ENCODE data around the gene RTN4RL2.
"Not testable (repeated sequence)": the region's sequence is repeated elsewhere in the genome, so short reads cannot be mapped to it uniquely, and the experiment has no call there.

The RTN4RL2 gene

GRCh38 chr11:57434640-57435546, 25.4 kb upstream of the RTN4RL2 start:
- no peak for DNase-seq

DNA sequence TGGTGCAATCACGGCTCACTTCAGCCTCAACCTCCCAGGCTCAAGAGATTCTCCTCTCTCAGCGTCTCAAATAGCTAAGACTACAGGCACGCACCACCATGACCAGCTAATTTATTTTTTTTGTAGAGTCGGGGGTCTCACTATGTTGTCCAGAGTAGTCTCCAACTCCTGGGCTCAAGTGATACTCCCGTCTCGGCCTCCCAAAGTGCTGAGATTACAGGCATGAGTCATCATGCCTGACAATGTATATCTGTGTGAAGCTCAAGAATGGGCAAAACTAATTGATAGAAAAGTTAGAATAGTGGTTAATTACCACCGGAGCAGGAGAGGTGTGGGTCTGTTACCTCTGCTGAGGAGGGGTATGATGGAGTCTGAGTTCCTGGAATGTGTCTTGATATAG, 24.3 kb upstream of the RTN4RL2 start:
- no peak for DNase-seq

DNA sequence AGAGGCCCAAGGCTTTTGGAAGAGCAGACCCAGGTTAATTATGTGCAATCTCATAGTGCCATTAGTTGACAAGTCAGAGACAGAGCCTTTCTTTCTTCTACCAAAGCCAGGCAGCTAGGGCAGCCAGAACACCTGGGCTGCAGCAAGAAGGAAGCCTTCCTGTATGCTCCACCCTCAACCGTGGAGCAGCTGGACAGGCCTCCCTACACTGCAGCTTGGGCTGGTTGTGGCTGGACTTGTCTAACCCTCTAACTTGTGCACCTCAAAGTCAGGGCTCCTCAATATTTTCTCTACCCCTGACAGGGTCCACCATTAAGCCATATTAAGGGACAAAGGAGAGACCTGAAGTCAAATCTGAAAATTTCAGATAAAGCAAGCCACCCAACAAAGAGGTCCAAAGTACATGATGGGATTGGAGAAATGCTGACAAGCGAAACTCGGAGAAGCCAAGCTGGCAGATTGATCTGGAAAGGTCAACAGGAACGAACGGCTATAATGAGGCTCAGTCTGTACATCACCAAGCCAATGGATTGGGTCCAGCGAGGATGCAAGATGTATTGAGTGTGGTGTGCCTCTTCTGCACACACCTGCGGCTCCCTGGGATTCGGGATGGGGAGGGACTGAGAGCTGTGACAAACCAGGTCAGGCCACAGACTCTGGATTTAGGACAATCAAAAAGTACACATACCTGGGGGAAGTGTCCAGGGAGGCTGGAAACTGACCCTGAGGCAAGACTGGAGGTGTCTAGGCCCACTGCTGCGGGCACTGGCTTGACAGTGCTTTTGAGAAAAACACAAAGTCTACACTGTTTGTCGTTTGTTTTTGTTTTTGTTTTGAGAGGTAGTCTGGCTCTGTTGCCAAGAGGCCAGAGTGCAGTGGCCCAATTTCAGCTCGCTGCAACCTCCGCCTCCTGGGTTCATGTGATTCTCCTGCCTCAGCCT, 21.7 kb upstream of the RTN4RL2 start:
- DNase-seq, result no peak

GRCh38 chr11:57439786-57440185, 20.5 kb upstream of the RTN4RL2 start:
- DNase-seq, result no peak

GRCh38 chr11:57440744-57441414, 19.4 kb upstream of the RTN4RL2 start:
- DNase-seq, result no peak

- no peak for DNase-seq
Measured at GRCh38 chr11:57444362-57445121, 15.8 kb upstream of the RTN4RL2 start.

DNA sequence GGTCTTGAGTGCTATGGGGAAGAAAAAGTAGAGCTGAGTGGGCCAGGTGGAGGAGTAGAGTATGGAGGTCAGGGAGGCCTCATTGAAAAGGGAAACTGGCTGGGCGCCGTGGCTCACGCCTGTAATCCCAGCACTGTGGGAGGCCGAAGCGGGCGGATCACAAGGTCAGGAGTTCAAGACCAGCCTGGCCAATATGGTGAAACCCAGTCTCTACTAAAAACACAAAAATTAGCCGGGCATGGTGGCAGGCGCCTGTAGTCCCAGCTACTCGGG, 15.3 kb upstream of the RTN4RL2 start:
- not testable (repeated sequence) for DNase-seq

DNA sequence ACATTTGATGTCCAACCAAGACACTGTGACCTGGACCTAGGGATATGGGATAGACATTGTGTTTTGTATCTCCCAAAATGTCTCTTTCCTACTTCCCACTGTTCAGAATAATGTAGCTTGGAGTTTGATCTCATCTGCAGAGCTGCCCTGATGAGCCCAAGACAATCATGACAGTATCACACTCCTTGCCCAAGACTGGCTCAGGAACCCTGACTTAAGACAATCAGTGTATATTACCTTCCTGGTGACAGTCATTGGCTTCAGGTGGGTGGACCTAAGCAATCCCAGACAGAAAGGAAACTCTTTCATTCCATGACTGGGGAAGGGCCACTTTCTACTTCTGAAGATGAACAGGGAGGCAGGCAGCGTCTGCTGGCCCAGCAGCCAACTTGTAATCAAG, 14.3 kb upstream of the RTN4RL2 start:
- no peak for DNase-seq

DNA sequence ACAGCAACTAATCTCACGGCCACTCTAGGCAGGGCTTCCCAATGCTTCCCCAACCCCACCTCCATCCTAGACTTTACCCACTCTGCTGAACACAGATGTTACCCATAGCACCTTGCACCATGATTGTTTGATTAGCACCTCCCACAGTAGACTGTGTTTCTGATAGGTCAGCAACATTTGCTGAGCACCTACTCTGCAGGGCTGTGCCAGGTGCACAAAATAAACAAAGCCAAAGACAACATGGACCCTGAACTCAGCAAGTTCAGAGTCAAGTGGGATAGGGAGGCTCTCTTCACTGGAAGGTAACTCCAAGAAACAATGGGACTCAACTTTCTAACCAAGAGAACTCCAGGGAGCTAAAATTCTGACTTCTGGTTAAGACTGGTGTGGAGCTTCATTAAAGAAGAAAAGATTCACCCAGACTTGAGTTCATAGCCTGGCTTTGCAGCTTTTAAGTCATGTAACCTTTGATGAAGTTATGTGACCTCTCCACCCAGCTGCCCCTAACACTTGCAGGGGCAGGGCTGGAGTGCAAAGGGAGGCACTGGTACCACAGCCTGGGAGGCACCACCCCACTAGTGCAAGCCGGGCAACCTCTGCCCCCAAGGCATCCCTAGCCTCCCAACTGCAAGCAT, 6.7 kb upstream of the RTN4RL2 start:
- no peak for DNase-seq

DNA sequence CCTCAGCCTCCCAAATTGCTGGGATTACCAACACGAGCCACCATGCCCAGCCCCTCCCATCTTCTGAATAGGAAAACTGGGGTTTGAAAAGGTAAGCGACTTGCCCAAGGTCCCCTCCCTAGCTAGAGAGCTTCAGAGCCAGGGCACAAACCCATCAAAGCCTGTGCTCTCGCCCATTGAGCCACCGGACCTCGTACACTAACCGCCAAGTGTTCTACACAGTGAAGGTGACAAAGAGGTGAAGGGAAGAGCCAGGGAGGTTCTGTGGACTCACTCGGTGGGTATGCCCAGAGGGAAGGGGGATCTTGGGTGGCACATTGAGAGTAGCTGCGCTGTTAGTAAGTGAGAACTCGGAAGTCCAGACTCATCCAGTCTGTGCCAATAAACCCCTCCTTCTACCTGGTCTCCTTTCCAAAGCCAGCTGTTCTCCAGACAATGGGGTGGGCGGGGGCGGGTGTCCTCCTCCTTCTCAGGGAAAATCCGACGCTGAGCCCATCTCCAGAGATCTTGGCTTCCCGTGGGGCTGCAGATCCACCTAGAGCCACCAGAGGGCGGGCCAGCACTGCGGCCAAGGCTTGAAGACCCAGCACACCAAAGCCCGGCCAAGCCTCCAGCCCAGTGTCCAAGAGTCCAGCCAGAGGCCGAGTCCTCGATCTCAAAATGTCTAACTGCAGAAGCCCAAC, 3.2 kb upstream of the RTN4RL2 start:
- peak; percentile 73 for DNase-seq

DNA sequence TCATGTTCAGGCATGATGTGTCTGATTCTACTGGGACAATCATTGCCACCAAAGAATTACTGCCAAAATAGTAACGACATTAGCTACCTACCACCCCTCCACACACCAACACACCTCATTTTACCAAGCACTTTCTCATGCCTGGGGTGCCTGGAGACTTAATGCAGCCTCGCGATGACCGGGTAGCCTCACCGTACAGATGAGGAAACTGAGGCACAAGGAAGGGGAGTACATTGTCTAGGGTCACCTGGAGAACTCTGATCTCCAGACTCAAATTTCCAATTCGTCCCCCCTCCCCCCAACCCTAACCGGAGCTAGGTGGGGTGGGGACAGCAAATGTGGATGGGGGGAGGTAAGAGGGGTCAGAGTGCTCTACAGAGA, 2.7 kb upstream of the RTN4RL2 start:
- DNase-seq, result no peak

GRCh38 chr11:57458060-57458409, 2.3 kb upstream of the RTN4RL2 start:
- no peak for DNase-seq

DNA sequence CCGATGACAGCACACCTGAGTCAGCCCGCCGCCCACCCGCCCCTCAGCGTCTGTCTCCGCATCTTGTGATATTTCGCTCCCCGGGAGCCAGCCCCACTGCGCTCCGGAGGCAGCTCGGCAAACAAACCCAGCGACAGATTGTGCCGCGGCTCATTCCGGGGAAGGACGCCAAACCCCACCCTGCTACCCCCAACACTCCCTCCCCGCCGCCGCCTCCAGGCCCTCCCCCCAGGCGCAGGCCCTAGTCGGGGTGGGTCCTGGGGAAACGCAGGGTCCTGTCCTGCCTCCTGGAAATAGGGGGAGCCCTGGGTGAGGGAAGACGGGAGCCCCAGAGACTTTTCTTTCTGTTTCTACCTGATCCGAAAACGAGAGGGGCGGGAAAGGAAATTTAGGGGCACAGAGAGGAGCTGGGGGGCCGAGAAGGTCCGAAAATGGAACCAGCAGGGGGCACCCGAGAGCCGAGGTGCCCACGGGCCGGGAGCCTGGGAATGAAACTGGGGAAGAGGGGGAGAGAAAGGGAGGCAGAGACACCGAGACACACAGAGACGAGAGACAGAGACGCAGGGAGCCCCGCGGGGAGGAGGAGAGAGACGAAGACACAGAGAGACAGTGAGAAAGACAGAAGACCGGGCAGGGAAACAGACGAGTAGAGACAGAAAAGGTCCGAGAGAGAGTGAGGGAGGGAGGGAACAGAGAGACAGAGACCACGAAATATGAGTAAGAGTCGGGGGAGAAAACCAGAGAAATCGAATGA, 1.7 kb upstream of the RTN4RL2 start:
- DNase-seq, result no peak

DNA sequence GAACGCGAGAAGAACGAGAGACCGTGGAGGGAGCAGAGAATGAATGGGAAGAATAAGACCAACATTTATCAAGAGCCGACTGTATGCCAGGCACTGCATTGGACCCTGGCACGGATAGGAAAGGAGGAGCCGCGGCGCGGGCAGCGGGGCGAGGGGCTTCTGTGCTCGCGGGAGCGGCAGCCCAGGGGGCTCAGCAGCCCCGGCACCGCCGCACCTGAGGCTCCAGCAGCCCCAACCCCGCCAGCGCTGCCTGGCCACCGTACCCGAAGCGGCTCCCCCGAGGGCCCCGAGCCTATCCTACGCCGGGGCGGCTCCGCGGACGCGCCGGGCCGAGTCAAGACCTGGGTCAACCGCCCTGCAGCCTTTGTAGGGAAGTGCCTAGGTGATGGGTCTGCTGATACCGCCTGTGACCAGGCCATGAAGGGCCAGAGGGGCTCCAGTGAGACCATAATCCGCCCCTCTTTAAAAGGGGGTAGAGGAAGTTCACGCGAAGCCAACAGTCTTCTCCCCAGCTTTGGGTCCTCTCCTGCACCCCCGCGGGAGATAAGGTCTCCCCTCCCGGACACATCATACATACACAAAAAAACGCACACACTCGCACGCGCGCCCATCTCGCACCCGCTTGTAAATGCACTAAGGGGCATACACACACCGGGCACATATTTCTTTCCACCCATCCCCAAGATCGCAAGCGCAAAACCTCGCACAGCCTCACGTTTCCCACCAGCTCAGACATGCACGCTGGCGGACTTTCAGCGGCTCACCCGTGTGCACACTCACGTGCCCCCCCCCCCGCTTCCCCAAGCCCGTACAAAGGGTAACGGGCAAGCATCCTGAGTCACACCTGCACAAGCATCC, 935 bp upstream of the RTN4RL2 start:
- DNase-seq, result no peak

GRCh38 chr11:57460758-57461749, 726 bp downstream of the RTN4RL2 start:
- DNase-seq, result no peak

DNA sequence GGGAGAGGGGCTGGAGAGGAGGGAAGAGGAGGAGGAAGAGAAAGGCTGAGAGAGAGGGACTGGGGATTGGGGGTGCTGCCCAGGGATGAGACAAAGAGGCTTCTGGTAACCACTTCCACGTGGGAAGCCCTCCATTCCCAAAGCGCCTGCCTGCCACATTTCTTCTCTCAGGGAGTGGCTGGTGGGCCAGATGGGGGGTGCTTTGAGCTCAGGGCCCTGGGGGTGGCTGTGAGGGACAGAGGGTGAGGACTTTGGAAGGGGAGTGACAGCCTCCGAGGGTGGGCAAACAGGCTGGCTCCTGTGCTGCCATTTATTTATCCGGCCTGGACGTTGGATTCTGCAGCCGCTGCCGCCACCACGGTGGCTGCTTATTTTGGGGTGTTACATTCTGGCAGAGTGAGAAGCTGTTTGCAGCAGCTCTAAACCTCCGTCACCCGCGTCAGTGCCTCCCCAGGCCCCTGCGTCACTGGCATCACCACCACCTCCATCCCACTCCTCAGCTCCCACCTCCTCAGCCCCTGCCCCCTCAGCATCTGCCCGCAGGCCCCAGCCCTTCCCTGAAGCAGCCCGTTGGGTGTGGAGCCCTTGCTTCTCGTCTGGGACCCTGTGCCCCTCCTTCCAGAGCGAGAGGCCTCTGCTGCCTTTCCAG, 1.6 kb downstream of the RTN4RL2 start:
- no peak for DNase-seq

DNA sequence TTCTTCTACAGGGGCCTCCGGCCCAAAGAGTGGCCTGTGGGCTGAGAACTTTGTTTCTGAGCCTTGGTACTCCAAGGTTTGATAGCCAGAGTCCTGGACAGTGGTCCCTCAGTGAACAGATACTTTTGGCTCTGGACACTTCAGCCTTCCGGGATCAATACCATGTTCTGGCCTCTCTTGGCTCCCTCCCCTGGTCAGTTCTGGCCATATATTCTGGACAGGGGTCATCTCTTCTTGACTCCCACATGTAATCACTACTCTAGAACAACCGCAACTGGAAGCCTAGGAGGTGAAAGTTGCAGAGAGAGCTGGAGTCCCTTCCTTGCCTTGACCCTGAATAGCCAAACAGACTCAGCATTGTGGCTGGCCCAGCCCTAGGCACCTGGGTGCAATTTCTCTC, 2.3 kb downstream of the RTN4RL2 start:
- DNase-seq, result no peak
